H1 (cell line): ENCODE data around the gene GLYR1. TPM values are rescaled to one million over a fixed set of nuclear protein-coding genes. Genes with fewer than 3 reads are reported as not detected.

Experiments
- FOSL1 ChIP-seq: IDR thresholded peaks from 2 replicates; pipeline ENCODE4 v1.6.1; 2011; ENCODE audit warnings: mild to moderate bottlenecking, low read depth, low read length, moderate library complexity; ENCODE audit not compliant: insufficient read depth
- ZNF274 ChIP-seq: IDR thresholded peaks from 2 replicates; pipeline ENCODE4 v1.7.0; 2012; ENCODE audit warnings: low read length, borderline replicate concordance; ENCODE audit errors: extremely low read depth
- polyA plus RNA-seq, 7 experiments: library from polyadenylated mRNA; depleted of rRNA in 3 of 7; stranded (reverse) in 5 of 7; unstranded in 2 of 7; fragments of >200 nt in 5 of 7; fragments of 200-250 nt in 2 of 7; gene quantifications; 1 replicate in 5 of 7; 2 replicates in 1 of 7; 4 replicates in 1 of 7; pipeline versions ENCODE4 v1.2.1 to v1.2.3, GENCODE V29; 2011 to 2013; ENCODE audit warnings: missing spikeins in 2 of 7, mixed read lengths in 2 of 7
- total RNA-seq: library from RNA; stranded (reverse); fragmentation: NEBNext Ultra II Directional; extraction: Animal tissue kit (Norgen Biotek cat#: 25700); gene quantifications from 2 replicates; pipeline ENCODE4 v1.2.1, GENCODE V29; 2021
- TF ChIP-seq, protein P1 (sequence below), 3 experiments: IDR thresholded peaks; 1 replicate in 2 of 3; 2 replicates in 1 of 3; pipeline versions ENCODE4 v1.5.1 to v1.6.1; 2011; ENCODE audit warnings: low read length in 3 of 3, mild to moderate bottlenecking in 3 of 3, inconsistent platforms in 2 of 3, low read depth in 1 of 3, moderate library complexity in 1 of 3; ENCODE audit not compliant: insufficient read depth in 1 of 3; ENCODE audit errors: control extremely low read depth in 1 of 3

Gene GLYR1
- total and polyA plus RNA-seq, 2 of the 8 experiments (the other 6 are each of a cell fraction or from before 2014, with no cell fraction given): 50.2 to 115 TPM

DNA sequence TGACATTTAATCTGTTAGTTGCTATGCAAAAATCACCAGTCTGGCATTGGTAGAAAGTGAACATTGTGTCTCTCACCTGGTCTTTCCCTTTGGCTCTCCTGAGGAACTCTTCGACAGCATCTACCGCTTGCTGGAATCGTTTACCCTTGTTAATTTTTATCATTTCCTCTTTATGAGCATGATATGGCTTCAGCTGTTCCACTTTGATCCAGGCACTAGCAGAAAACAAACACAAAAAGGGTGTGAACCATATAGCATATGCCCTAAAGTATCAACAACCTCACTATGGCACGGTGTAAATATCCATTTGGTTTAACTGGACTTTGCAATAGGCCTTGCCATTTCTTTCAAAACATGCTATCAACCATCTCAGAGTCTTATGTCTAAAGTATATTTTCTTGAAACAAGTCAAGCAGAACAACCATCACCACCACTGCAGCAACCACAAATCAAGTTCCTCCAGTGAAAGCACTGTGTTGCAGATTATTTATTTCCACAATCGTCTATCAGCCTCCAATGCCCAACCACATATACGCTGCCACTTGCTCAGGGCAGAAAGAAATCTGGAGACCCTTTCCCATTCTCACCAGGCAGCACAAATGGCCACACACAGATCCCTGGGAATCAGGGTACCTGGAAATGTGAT, 14.3 kb downstream of the GLYR1 start (continued):
- no peak for TF ChIP-seq ZNF274
- no peak for TF ChIP-seq FOSL1
- TF ChIP-seq, protein P1, sequence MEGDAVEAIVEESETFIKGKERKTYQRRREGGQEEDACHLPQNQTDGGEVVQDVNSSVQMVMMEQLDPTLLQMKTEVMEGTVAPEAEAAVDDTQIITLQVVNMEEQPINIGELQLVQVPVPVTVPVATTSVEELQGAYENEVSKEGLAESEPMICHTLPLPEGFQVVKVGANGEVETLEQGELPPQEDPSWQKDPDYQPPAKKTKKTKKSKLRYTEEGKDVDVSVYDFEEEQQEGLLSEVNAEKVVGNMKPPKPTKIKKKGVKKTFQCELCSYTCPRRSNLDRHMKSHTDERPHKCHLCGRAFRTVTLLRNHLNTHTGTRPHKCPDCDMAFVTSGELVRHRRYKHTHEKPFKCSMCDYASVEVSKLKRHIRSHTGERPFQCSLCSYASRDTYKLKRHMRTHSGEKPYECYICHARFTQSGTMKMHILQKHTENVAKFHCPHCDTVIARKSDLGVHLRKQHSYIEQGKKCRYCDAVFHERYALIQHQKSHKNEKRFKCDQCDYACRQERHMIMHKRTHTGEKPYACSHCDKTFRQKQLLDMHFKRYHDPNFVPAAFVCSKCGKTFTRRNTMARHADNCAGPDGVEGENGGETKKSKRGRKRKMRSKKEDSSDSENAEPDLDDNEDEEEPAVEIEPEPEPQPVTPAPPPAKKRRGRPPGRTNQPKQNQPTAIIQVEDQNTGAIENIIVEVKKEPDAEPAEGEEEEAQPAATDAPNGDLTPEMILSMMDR (IDR thresholded peaks at IDR 0.05; ENCODE audit: control extremely low read depth in 1 of 3, insufficient read depth in 1 of 3, low read depth in 1 of 3, low read length in 3 of 3): no peak
